Astrocyte (in vitro differentiated cells and primary cell): ENCODE measurements around the gene NR6A1.

Experiments
- CTCF ChIP-seq: IDR thresholded peaks from 2 replicates; pipeline ENCODE4 v1.5.1; 2011; ENCODE audit warnings: low read depth, mild to moderate bottlenecking, inconsistent platforms, low read length, moderate library complexity; ENCODE audit not compliant: insufficient read depth
- EZH2 ChIP-seq: IDR thresholded peaks from 2 replicates; pipeline ENCODE4 v1.6.1; 2012; ENCODE audit warnings: mild to moderate bottlenecking, low read length, inconsistent platforms; ENCODE audit not compliant: insufficient read depth

- TF ChIP-seq CTCF (no peak), EZH2 (no peak)
Measured at GRCh38 chr9:124500028-124500795, 270.9 kb downstream of the NR6A1 start.
